H9 (cell line): ENCODE data around the gene ZNF121. TPM values are rescaled to one million over a fixed set of nuclear protein-coding genes. Genes with fewer than 3 reads are reported as not detected.
A peak's percentile ranks its signal among the peaks of the same experiment; 100 is the strongest.

Experiments
- DNase-seq: peaks from one replicate; pipeline ENCODE4 v3.0.0-alpha.2; 2017
- H2AFZ ChIP-seq: one replicate; pipeline ENCODE4 v1.6.1; 2013; ENCODE audit warnings: mild to moderate bottlenecking, low read length, control low read depth, moderate library complexity
- H2AK5ac ChIP-seq: 2 replicates; pipeline ENCODE4 v1.6.1; 2013; ENCODE audit warnings: low read length, control low read depth, mixed read lengths; ENCODE audit not compliant: insufficient read length
- H2BK120ac ChIP-seq: one replicate; pipeline ENCODE4 v1.6.1; 2013; ENCODE audit warnings: low read depth, mild to moderate bottlenecking, low read length, control low read depth, inconsistent platforms; ENCODE audit not compliant: poor library complexity, severe bottlenecking
- H2BK12ac ChIP-seq: 2 replicates; pipeline ENCODE4 v1.6.1; 2013; ENCODE audit warnings: low read length, control low read depth, mixed read lengths, low read depth; ENCODE audit not compliant: insufficient read length
- H2BK15ac ChIP-seq: 2 replicates; pipeline ENCODE4 v1.6.1; 2013; ENCODE audit warnings: low read depth, low read length, control low read depth
- H2BK20ac ChIP-seq: one replicate; pipeline ENCODE4 v1.6.1; 2013; ENCODE audit warnings: low read depth, mild to moderate bottlenecking, low read length, control low read depth, inconsistent platforms; ENCODE audit not compliant: poor library complexity, severe bottlenecking
- H2BK5ac ChIP-seq: 2 replicates; pipeline ENCODE4 v1.6.1; 2013; ENCODE audit warnings: low read length, control low read depth, mixed read lengths; ENCODE audit not compliant: insufficient read length
- H3K14ac ChIP-seq: 2 replicates; pipeline ENCODE4 v1.6.1; 2013; ENCODE audit warnings: low read length, control low read depth; ENCODE audit not compliant: insufficient read depth
- H3K18ac ChIP-seq: 2 replicates; pipeline ENCODE4 v1.6.1; 2013; ENCODE audit warnings: low read depth, mild to moderate bottlenecking, mixed read lengths, low read length, control low read depth; ENCODE audit not compliant: insufficient read length
- H3K23ac ChIP-seq: 2 replicates; pipeline ENCODE4 v1.6.1; 2013; ENCODE audit warnings: low read length, control low read depth, mixed read lengths, low read depth; ENCODE audit not compliant: insufficient read length
- H3K23me2 ChIP-seq: 2 replicates; pipeline ENCODE4 v1.6.1; 2013; ENCODE audit warnings: low read depth, mild to moderate bottlenecking, mixed read lengths, low read length, control low read depth; ENCODE audit not compliant: insufficient read length, poor library complexity, severe bottlenecking
- H3K27ac ChIP-seq: 2 replicates; pipeline ENCODE4 v1.5.1; 2013; ENCODE audit warnings: low read length, control low read depth, mixed read lengths, low read depth; ENCODE audit not compliant: insufficient read length
- H3K27me3 ChIP-seq: 2 replicates; pipeline ENCODE4 v1.6.1; 2013; ENCODE audit warnings: low read length, control low read depth, inconsistent platforms; ENCODE audit not compliant: insufficient read depth
- H3K4ac ChIP-seq: 2 replicates; pipeline ENCODE4 v1.6.1; 2013; ENCODE audit warnings: low read depth, mild to moderate bottlenecking, control low read depth, inconsistent platforms, low read length, moderate library complexity
- H3K4me1 ChIP-seq: 2 replicates; pipeline ENCODE4 v1.6.1; 2013; ENCODE audit warnings: low read length, control low read depth, inconsistent platforms; ENCODE audit not compliant: insufficient read depth
- H3K4me2 ChIP-seq: 2 replicates; pipeline ENCODE4 v1.6.1; 2013; ENCODE audit warnings: low read length, control low read depth, mixed read lengths; ENCODE audit not compliant: insufficient read length, insufficient read depth
- H3K56ac ChIP-seq: 2 replicates; pipeline ENCODE4 v1.6.1; 2013; ENCODE audit warnings: low read depth, mild to moderate bottlenecking, mixed read lengths, low read length, control low read depth; ENCODE audit not compliant: insufficient read length
- H3K79me1 ChIP-seq: 2 replicates; pipeline ENCODE4 v1.6.1; 2013; ENCODE audit warnings: low read depth, mild to moderate bottlenecking, moderate library complexity, low read length, control low read depth, inconsistent platforms; ENCODE audit not compliant: insufficient read depth, poor library complexity, severe bottlenecking
- H3K79me2 ChIP-seq: 2 replicates; pipeline ENCODE4 v1.6.1; 2013; ENCODE audit warnings: low read length, control low read depth, inconsistent platforms; ENCODE audit not compliant: insufficient read depth
- H3K9ac ChIP-seq: 2 replicates; pipeline ENCODE4 v1.6.1; 2013; ENCODE audit warnings: low read length, control low read depth, mixed read lengths; ENCODE audit not compliant: insufficient read length; ENCODE audit errors: extremely low read depth
- H3K9me3 ChIP-seq: one replicate; pipeline ENCODE4 v1.6.1; 2013; ENCODE audit warnings: low read depth, low read length, inconsistent platforms; ENCODE audit not compliant: control insufficient read depth
- H3T11ph ChIP-seq: one replicate; pipeline ENCODE4 v1.6.1; 2013; ENCODE audit warnings: mild to moderate bottlenecking, low read length, control low read depth, inconsistent platforms
- H4K20me1 ChIP-seq: one replicate; pipeline ENCODE4 v1.6.1; 2013; ENCODE audit not compliant: control insufficient read depth, insufficient read length, insufficient read depth
- H4K5ac ChIP-seq: 2 replicates; pipeline ENCODE4 v1.6.1; 2013; ENCODE audit warnings: low read depth, mild to moderate bottlenecking, mixed read lengths, low read length, control low read depth; ENCODE audit not compliant: insufficient read length
- H4K8ac ChIP-seq: replicated peaks from 2 replicates; pipeline ENCODE4 v1.6.1; 2013; ENCODE audit warnings: low read length, control low read depth, mixed read lengths, low read depth; ENCODE audit not compliant: insufficient read length
- H4K91ac ChIP-seq: 2 replicates; pipeline ENCODE4 v1.6.1; 2013; ENCODE audit warnings: low read depth, mild to moderate bottlenecking, moderate library complexity, mixed read lengths, low read length, control low read depth; ENCODE audit not compliant: insufficient read length
- H3K27ac Mint-ChIP-seq, 3 experiments: 2 replicates in 2 of 3; 3 replicates in 1 of 3; pipeline ENCODE4 v1.8.0; 2020 to 2021; ENCODE audit warnings: mixed read lengths in 3 of 3, mild to moderate bottlenecking in 1 of 3, moderate library complexity in 1 of 3
- H3K27me3 Mint-ChIP-seq: 2 replicates; pipeline ENCODE4 v1.8.0; 2021; ENCODE audit warnings: low read depth, mild to moderate bottlenecking, moderate library complexity, mixed read lengths
- H3K36me3 Mint-ChIP-seq, 3 experiments: 2 replicates in 2 of 3; 3 replicates in 1 of 3; pipeline ENCODE4 v1.8.0; 2020 to 2021; ENCODE audit warnings: low read depth in 3 of 3, mixed read lengths in 3 of 3; ENCODE audit not compliant: insufficient read depth in 1 of 3
- H3K4me1 Mint-ChIP-seq, 2 experiments: 2 replicates each; pipeline ENCODE4 v1.8.0; 2020; ENCODE audit warnings: mixed read lengths in 2 of 2
- H3K4me3 Mint-ChIP-seq, 2 experiments: 2 replicates in 1 of 2; 3 replicates in 1 of 2; pipeline ENCODE4 v1.8.0; 2020 to 2021; ENCODE audit warnings: mild to moderate bottlenecking in 2 of 2, mixed read lengths in 2 of 2, moderate library complexity in 1 of 2
- H3K9me3 Mint-ChIP-seq, 2 experiments: 2 replicates in 1 of 2; 3 replicates in 1 of 2; pipeline ENCODE4 v1.8.0; 2020; ENCODE audit warnings: mild to moderate bottlenecking in 2 of 2, mixed read lengths in 2 of 2, moderate library complexity in 1 of 2
- CTCF ChIP-seq: fragments of 200-600 bp; sonication (generic); conservative IDR thresholded peaks from 3 replicates; pipeline ENCODE4 v1.8.0; 2021; ENCODE audit warnings: antibody characterized with exemption, mild to moderate bottlenecking
- WGBS: extraction: QIAGEN DNeasy Blood & Tissue Kit; methylation state at CpG from one replicate; pipeline ENCODE4 v1.1.7; 2013; ENCODE audit warnings: missing lambda C conversion rate, low lambda C conversion rate, mixed read lengths; ENCODE audit not compliant: insufficient read length; ENCODE audit errors: extremely low coverage; 5-methylcytosine and 5-hydroxymethylcytosine counted together
- total RNA-seq: library from RNA; stranded (reverse); gene quantifications from 2 replicates; pipeline ENCODE4 v1.2.1, GENCODE V29; 2021

ZNF121 gene
- total RNA-seq, 1 experiment from 2014 or later: 171 TPM

GRCh38 chr19:9622531-9622930 is 38.2 kb upstream of the ZNF121 start:
- Histone ChIP-seq H3K23ac (no peak overlapping the region), H3K9ac (peak overlapping the region; percentile 47), H3K79me2 (peaks cover 7% of the 10 kb centered on the region; the same call in 1 of the 2 replicates), H3K27me3 (no peaks in the 10 kb centered on the region; the same call in 1 of the 2 replicates), H3K4ac (no peak overlapping the region), H3K56ac (no peak overlapping the region), H3T11ph (no peak overlapping the region), H4K8ac (no peak overlapping the region), H3K18ac (no peak overlapping the region), H3K23me2 (peaks cover 5% of the 10 kb centered on the region), H3K4me1 (no peaks in the 10 kb centered on the region; the same call in 1 of the 2 replicates), H3K27ac (no peak overlapping the region), H4K5ac (no peak overlapping the region), H3K79me1 (peaks cover 6% of the 10 kb centered on the region), H3K9me3 (no peaks in the 10 kb centered on the region), H2BK15ac (no peak overlapping the region), H2BK120ac (no peak overlapping the region), H4K91ac (no peak overlapping the region), H3K14ac (no peak overlapping the region), H4K20me1 (no peaks in the 10 kb centered on the region), H2AFZ (no peak overlapping the region), H2BK12ac (no peak overlapping the region), H2BK20ac (no peak overlapping the region), H2BK5ac (no peak overlapping the region), H2AK5ac (no peak overlapping the region), H3K4me2 (peak overlapping the region; percentile 62)
- no peak for TF ChIP-seq CTCF
- WGBS: no CpG with 5 or more reads among the region's 2 CpGs
- H3K36me3 Mint-ChIP-seq: peaks cover 19 to 29% (median 25%) of the 10 kb centered on the region in 3 experiments
- peaks cover 20 to 23% of the 10 kb centered on the region in 2 experiments for H3K4me1 Mint-ChIP-seq
- no peak for DNase-seq
- peak overlapping the region; percentile 20 to 92 (median 87) for H3K27ac Mint-ChIP-seq
- H3K9me3 Mint-ChIP-seq: peaks cover 0 to 4% of the 10 kb centered on the region in 2 experiments; a peak in 1 of 5 replicates
- peak overlapping the region; percentile 52 to 74 for H3K4me3 Mint-ChIP-seq
- no peaks in the 10 kb centered on the region for H3K27me3 Mint-ChIP-seq
